ENCODE results near the gene EDNRB.

DNA sequence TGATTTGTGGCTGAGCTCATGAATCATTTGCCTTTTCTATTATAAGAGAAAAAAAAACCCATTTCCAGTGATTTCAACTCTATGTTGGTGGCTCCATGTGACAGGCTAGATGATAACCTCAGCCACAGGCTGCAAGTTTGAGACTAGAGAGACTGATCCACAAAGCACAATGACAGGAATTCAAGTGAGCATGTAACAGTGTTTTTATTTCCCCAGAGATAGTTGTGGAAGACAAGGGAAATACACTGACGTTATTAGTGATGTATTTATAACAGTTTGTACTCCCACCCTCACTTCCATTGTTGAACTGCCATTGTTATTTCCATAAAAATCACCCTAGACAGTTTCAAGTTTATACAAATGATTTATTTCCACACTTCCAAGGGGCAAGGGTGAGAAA, 27.9 kb upstream of the EDNRB start:
- TF ChIP-seq, protein P1, sequence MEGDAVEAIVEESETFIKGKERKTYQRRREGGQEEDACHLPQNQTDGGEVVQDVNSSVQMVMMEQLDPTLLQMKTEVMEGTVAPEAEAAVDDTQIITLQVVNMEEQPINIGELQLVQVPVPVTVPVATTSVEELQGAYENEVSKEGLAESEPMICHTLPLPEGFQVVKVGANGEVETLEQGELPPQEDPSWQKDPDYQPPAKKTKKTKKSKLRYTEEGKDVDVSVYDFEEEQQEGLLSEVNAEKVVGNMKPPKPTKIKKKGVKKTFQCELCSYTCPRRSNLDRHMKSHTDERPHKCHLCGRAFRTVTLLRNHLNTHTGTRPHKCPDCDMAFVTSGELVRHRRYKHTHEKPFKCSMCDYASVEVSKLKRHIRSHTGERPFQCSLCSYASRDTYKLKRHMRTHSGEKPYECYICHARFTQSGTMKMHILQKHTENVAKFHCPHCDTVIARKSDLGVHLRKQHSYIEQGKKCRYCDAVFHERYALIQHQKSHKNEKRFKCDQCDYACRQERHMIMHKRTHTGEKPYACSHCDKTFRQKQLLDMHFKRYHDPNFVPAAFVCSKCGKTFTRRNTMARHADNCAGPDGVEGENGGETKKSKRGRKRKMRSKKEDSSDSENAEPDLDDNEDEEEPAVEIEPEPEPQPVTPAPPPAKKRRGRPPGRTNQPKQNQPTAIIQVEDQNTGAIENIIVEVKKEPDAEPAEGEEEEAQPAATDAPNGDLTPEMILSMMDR (IDR thresholded peaks at IDR 0.05; ENCODE audit: low read length) = no peak
- no peak for TF ChIP-seq EZH2 (IDR thresholded peaks at IDR 0.05; ENCODE audit: borderline replicate concordance, low read length)
